Skin of body (tissue), 2 donors: Measurements from ENCODE around the gene FGF12. TPM values are rescaled to one million over a fixed set of nuclear protein-coding genes. Genes with fewer than 3 reads are reported as not detected.
A peak's percentile ranks its signal among the peaks of the same experiment; 100 is the strongest.

Experiments used
- DNase-seq: peaks from one replicate; lab custom pipeline; 2025; lab: John Stamatoyannopoulos, UW
- total RNA-seq: library from RNA; depleted of rRNA; stranded (reverse); fragments of >200 nt; gene quantifications from one replicate; pipeline ENCODE4 v1.2.3, GENCODE V29; 2014

FGF12 gene
- total RNA-seq, 1 donor from 2014 or later, result 1.4 TPM

- DNase-seq, result no peak
Measured at GRCh38 chr3:192194085-192194484, 533.3 kb downstream of the FGF12 start.

- DNase-seq, result no peak
Measured at GRCh38 chr3:192188218-192188835, 539.0 kb downstream of the FGF12 start.

DNA sequence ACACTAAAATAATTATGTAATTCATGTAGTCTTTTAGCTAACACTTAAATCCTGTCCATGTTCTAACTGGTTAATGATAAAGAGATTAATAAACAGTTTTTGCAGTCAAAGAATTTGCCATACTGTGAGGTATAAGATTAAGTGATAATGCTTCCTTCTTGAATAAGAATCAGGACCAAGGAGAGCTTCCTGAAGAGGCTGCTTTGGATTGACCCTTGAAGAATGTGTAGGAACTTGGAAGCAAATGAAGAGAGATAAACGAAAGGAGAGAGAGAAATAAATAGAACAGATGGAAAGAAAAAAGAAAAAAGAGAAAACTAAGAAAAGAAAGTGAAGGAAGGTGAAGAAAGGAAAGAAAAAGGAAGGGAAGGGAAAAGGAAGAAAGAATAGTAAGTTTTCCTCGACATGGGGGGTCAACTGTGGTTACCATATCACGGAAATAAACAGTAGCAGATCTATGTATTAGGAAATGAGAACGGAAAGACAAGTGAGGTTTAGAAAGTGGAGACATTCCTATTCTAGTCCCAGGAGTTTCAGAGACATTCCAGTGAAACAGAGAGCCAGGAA, 539.8 kb downstream of the FGF12 start:
- no peak for DNase-seq

DNA sequence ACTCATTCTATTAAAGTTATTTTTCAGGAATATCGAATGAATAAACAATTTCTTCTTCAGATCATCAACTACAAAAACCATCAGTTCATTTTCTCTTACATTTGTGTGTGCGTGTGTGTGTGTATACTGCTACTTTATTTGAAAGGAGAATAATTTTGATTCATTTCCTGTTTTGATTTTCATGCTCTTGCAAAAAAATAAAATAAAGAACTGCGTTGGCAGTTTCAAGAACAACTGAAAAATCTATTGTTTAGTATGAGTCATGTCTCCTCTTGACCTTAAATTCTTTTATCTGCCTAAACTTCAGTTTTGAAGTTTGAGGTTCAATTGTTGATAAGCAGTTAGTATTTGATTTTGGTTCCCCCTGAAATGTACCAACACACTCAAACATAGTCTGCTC, 540.8 kb downstream of the FGF12 start:
- DNase-seq, result no peak

GRCh38 chr3:192186045-192186444, 541.3 kb downstream of the FGF12 start:
- no peak for DNase-seq

GRCh38 chr3:192183109-192183508, 544.2 kb downstream of the FGF12 start:
- DNase-seq, result no peak

DNA sequence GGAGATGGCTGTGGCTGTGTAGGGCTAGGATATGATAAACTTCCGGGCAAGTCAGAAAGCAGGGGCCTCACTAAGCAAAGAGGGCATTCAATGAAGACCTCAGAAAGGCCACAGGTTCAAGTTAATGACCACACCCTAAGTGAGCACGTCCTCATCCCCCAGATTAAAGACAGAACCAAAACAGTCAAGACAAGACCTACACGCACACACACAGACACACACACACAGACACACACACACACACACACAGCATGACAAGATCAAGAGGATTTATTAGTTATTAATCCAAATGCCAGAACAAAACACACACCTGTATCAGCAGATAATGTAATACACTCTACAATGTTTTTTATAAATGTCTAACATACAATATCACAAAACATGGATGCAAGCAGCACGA, 546.2 kb downstream of the FGF12 start:
- no peak for DNase-seq

GRCh38 chr3:192177383-192177782, 550.0 kb downstream of the FGF12 start:
- no peak for DNase-seq

- no peak for DNase-seq
Measured at GRCh38 chr3:192174283-192174682, 553.1 kb downstream of the FGF12 start.

DNA sequence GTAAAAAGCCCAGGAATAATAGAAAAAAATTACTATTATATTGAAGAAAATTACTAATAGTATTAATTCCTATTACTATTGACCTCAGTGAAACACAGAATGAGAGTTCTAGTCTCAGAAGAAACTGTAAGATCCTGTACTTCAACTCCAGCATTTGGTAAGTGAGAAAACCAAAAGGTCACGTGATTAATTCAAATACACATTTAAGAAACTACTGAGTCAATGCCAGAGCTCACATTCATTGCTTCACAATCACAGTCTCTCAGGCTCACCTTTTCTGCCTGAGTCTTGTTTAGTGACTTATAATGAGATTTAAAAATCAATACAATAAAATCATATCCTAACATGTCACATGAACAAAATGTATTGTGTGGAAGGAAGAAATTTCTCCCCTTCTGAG, 556.1 kb downstream of the FGF12 start:
- no peak for DNase-seq

GRCh38 chr3:192170659-192171058, 556.7 kb downstream of the FGF12 start:
- no peak for DNase-seq

DNA sequence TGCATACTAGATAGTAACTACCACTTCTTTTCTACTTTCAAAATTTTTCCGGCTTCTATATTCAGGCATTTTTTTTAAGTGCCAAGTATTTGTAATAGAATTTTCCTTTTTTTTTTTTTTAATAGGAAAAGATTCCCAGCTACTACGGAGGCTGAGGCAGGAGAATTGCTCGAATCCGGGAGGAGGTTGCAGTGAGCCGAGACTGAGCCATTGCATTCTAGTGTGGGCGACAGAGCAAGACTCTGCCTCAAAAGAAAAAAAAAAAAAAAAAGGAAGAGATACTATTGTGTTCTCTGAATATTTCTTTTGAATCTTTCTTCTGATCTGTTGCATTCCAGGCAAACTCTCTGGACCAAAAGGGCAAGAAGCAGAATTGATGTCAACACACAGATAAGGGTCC, 557.3 kb downstream of the FGF12 start:
- DNase-seq, result no peak

DNA sequence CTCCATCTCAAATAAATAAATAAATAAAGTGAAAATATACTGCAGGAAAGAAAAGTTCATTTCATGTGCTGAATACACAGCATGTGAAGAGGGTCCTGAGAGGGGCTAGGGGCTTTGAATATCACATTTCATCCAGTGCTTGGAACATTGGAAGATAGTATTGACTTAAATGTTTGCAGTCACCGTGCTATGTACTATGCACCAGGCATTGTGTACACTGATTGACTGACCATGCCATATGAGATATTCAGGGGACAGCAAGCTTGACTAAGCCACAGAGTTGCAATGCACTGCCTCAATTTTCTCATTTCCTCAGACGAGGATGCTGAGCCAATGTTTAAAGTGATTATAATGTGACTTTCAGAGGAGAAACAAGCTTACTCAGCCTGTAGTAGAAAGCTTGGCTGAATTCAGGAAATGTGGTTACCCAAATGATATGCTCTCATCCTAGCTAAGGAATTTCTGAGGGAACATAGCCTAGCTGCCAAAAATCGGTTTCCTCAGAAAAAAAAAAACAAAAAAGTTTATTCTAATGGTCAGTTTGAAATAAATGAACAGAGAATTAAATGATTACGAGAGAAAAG, 557.9 kb downstream of the FGF12 start:
- DNase-seq, result no peak

GRCh38 chr3:192168202-192168601, 559.1 kb downstream of the FGF12 start:
- DNase-seq, result no peak

- no peak for DNase-seq
Measured at GRCh38 chr3:192165552-192165951, 561.8 kb downstream of the FGF12 start.

DNA sequence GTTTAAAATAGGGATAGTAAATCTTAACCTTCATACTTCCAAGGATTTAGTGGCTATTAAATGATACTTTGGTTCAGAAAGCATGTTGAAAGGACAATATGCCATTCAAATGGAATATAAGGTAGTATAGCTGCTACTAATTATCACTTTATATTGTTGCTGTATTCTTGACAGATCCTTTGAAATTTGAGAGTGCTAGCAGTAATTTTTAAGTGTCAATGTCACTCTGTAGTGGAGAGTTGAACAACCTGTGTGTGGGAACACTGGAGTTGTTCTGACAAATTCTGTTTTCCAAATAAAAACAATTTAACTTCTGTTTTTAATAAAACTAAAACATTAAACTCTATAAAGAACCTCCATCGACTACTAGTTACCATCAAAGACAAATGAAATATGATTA, 565.7 kb downstream of the FGF12 start:
- no peak for DNase-seq

DNA sequence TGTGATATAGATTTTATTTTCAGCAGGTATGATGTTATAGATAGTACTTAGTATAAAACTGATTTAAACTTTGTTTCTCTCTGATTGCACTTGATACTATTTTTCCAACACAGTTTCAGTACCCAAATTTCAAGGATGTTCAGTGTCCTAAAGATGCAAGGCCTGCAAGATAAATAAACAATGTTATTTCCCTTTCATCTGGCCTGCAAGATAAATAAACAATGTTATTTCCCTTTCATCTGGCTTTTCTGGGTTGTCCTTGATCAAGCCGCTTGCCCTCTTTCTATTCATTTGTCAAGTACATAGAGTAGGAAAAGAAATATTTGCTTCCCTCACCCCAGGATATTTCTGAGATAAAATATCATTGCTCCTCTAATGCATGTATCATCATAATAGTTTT, 571.0 kb downstream of the FGF12 start:
- no peak for DNase-seq

DNA sequence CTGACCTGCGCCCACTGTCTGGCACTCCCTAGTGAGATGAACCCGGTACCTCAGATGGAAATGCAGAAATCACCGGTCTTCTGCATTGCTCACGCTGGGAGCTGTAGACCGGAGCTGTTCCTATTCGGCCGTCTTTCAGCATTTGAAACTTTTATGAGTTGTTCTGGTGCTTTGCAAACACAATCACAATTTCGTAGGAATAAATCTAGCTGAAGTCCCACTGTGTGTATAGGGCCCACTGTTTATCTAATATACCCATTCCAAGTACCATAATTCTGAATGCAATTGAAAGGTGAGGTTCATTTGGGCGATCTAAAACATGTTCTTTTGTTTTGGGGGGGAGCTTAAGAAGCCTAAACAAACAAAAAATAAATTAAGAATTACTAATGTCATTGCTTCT, 572.1 kb downstream of the FGF12 start:
- no peak for DNase-seq

DNA sequence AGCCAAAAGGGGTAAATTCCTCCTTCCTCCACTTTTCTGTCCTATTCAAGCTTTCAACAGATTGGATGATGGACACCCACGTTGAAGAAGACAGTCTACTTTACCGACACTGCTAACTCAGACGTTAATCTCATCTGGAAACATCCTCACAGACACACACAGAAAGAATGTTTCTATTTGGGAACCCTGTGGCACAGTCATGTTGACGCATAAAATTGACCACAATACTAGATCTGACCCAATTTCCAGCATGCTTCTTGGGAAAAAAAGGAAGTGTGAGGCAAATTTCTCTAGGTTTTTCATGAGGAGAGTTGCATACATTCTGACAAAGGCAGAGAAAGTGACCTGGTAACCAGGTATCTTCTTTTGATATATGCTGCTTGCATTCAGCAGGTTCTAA, 594.1 kb downstream of the FGF12 start:
- no peak for DNase-seq

DNA sequence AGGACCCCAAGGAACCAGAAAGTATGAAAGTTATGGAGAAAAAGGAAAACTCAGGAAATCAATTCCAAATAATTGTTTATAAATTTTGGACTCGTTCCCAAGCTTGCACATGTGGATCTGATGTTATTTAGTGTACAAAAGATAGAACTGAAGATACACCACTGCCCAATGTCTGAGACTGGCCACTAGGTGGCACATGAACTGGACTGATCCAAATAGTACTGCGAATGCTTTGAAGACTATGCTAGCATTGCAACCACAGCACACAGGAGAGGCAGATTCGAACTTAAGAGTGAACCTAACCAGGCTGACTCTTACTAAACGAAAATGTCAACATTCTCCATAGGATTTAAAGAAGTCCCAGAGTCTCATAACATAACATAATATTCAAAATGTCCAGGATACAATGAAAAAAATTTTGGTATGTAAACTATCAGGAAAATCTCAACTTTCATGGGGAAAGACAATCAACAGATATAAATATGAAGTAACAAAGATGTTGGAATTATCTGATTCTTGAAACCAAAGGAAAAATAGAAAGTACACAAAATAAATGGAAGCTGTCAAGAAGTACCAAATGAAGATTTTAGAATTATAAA, 596.7 kb downstream of the FGF12 start:
- peak; percentile 1 for DNase-seq

DNA sequence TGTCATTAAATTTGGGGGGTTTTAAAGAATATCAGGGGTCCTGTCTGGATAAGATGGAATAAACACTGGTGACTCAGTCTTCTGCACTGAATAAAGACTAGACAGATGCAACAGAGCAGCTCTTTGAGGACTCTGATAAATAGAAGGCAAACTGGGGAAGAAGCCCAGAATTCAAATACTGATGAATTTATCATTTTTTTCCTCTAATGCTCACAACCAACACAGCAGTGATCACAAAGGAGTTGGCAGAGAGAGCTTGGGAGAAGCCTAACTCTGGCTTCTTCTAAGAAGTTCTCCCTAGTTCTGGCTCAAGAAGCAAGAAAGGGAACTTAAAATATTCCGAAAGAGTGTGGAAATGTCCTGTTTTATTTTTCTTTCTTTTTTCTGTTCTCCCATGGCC, 597.8 kb downstream of the FGF12 start:
- DNase-seq, result peak; percentile 1

GRCh38 chr3:192128922-192129321, 598.4 kb downstream of the FGF12 start:
- no peak for DNase-seq

DNA sequence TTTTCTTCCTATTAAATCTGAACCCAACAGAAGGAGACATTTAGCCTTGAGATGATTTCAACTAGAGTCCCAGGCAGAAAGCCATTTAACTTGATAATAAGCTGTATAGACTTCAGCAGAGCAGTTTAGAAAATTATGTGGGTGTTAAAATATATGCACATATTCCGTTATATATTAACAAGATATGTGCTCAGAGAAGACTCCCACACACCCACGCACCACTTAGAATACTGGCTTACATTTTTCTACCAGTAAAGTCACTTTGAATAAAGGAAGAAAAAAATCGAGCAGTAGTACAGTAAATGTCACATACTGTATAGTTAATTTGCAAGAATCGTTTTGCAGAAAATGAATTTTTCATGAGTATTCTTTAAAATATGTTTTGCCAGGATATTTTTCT, 599.3 kb downstream of the FGF12 start:
- DNase-seq, result no peak
